ENCODE measurements around the gene CBX1. TPM values are rescaled to one million over a fixed set of nuclear protein-coding genes. Genes with fewer than 3 reads are reported as not detected.

The CBX1 gene
- total and polyA plus RNA-seq, 2 donors from 2014 or later, result 37.8 to 40.2 TPM

GRCh38 chr17:48104440-48104839 is 3.2 kb upstream of the CBX1 start:
- no peak overlapping the region for H3K9ac ChIP-seq (ENCODE audit: low read length in 3 of 3)
- intact Hi-C loops (cut with DNase I), result no loop called here
- no peaks in the 10 kb centered on the region for H3K36me3 ChIP-seq (ENCODE audit: control insufficient read depth in 2 of 3, insufficient read depth in 3 of 3, low read length in 3 of 3)
- TF ChIP-seq CTCF (IDR thresholded peaks at IDR 0.05; ENCODE audit: borderline replicate concordance, extremely low read depth, insufficient read depth), result no peak
- no peak overlapping the region for H3K4me3 ChIP-seq (ENCODE audit: low read length in 3 of 3)
- H3K27ac ChIP-seq (ENCODE audit: low read depth in 2 of 2, low read length in 2 of 2), result no peak overlapping the region
- no peaks in the 10 kb centered on the region for H3K9me3 ChIP-seq (ENCODE audit: control insufficient read depth in 2 of 3, insufficient read depth in 1 of 3, low read length in 3 of 3)
- H3K4me1 ChIP-seq (ENCODE audit: control insufficient read depth in 2 of 3, insufficient read depth in 2 of 3, low read depth in 1 of 3, low read length in 3 of 3), result peaks cover 0 to 10% (median 6%) of the 10 kb centered on the region in 3 donors
- DNase-seq, result no peak
- no peaks in the 10 kb centered on the region for H3K27me3 ChIP-seq (ENCODE audit: control insufficient read depth, insufficient read depth, low read length)
- no peak for FAIRE-seq

DNA sequence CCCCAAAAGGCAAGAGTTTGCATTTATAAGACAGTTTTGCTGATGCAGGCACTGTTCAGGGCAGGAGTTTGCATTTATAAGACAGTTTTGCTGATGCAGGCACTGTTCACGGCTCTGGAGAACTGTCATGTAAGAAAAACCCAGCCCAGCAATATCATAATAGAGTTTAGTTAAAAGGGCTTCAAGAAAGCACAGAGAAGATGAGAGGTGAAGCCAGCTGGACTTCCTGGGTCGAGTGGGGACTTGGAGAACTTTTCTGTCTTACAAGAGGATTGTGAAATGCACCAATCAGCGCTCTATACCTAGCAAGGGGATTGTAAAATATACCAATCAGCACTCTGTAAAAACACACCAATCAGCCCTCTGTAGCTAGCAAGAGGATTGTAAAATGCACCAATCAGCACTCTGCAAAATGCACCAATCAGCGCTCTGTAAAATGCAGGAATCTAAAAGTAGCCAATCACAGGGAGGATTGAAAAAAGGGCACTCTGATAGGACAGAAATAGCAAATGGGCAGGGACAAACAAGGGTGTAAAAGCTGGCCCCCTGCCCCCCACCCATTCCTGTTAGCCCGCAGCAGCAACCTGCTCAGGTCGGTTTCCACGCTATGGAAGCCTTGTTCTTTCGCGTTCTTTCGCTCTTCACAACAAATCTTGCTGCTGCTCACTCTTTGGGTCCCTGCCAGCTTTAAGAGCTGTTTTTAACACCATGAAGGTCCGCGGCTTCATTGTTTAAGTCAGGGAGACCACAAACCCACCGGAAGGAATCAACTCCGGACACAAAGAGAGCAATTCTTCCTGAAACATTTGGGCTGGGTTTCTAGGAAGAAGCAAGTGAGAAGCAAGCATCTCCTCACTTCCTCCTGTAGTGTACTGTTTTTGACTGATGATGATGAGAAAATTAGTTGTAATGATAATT is 1.8 kb upstream of the CBX1 start:
- H3K27me3 ChIP-seq (ENCODE audit: control insufficient read depth, insufficient read depth, low read length), result no peaks in the 10 kb centered on the region
- H3K9me3 ChIP-seq (ENCODE audit: control insufficient read depth in 2 of 3, insufficient read depth in 1 of 3, low read length in 3 of 3), result no peaks in the 10 kb centered on the region
- FAIRE-seq (no peak), DNase-seq (no peak)
- H3K36me3 ChIP-seq (ENCODE audit: control insufficient read depth in 2 of 3, insufficient read depth in 3 of 3, low read length in 3 of 3), result no peaks in the 10 kb centered on the region
- no peak overlapping the region for H3K27ac ChIP-seq (ENCODE audit: low read depth in 2 of 2, low read length in 2 of 2)
- no peak overlapping the region for H3K9ac ChIP-seq (ENCODE audit: low read length in 3 of 3)
- H3K4me3 ChIP-seq (ENCODE audit: low read length in 3 of 3), result no peak overlapping the region
- TF ChIP-seq CTCF (IDR thresholded peaks at IDR 0.05; ENCODE audit: borderline replicate concordance, extremely low read depth, insufficient read depth), result no peak
- intact Hi-C loops (cut with DNase I), result no loop called here
- H3K4me1 ChIP-seq (ENCODE audit: control insufficient read depth in 2 of 3, insufficient read depth in 2 of 3, low read depth in 1 of 3, low read length in 3 of 3), result peaks cover 0 to 5% (median 0%) of the 10 kb centered on the region in 3 donors

GRCh38 chr17:48102043-48102750 is 919 bp upstream of the CBX1 start:
- intact Hi-C loops (cut with DNase I), result no loop called here
- no peak overlapping the region for H3K4me3 ChIP-seq (ENCODE audit: low read length in 3 of 3)

More at GRCh38 chr17:48102043-48102750, 919 bp upstream of the CBX1 start:
- H3K9ac ChIP-seq (ENCODE audit: low read length in 3 of 3), result no peak overlapping the region
- DNase-seq (no peak), FAIRE-seq (no peak)
- H3K27ac ChIP-seq (ENCODE audit: low read depth in 2 of 2, low read length in 2 of 2), result no peak overlapping the region
- no peaks in the 10 kb centered on the region for H3K9me3 ChIP-seq (ENCODE audit: control insufficient read depth in 2 of 3, insufficient read depth in 1 of 3, low read length in 3 of 3)
- no peaks in the 10 kb centered on the region for H3K36me3 ChIP-seq (ENCODE audit: control insufficient read depth in 2 of 3, insufficient read depth in 3 of 3, low read length in 3 of 3)
- peaks cover 0 to 4% (median 0%) of the 10 kb centered on the region in 3 donors for H3K4me1 ChIP-seq (ENCODE audit: control insufficient read depth in 2 of 3, insufficient read depth in 2 of 3, low read depth in 1 of 3, low read length in 3 of 3)
- no peaks in the 10 kb centered on the region for H3K27me3 ChIP-seq (ENCODE audit: control insufficient read depth, insufficient read depth, low read length)
- no peak for TF ChIP-seq CTCF (IDR thresholded peaks at IDR 0.05; ENCODE audit: borderline replicate concordance, extremely low read depth, insufficient read depth)
